GM18519 (cell line): Measurements from ENCODE around the gene ZNF496.

Experiments
- ATAC-seq: cut with Tn5 transposase; IDR thresholded peaks from one replicate; pipeline ENCODE4 v1.9.1; 2021; ENCODE audit warnings: mild to moderate bottlenecking, moderate library complexity; ENCODE audit not compliant: unreplicated experiment, low FRiP score

Gene ZNF496

GRCh38 chr1:247247568-247247967 lies 84.1 kb downstream of the ZNF496 start:
- no peak for ATAC-seq
